ENCODE data around the gene SPRR2A.
"Not testable (repeated sequence)": the region's sequence is repeated elsewhere in the genome, so short reads cannot be mapped to it uniquely, and the experiment has no call there.

The SPRR2A gene

GRCh38 chr1:153032073-153032472 lies 25.2 kb downstream of the SPRR2A start:
- no peak for TF ChIP-seq CTCF (IDR thresholded peaks at IDR 0.05; ENCODE audit: low read depth, low read length)
- no peaks in the 10 kb centered on the region for H3K27me3 ChIP-seq
- H3K4me3 ChIP-seq (ENCODE audit: low read depth, low read length): no peak overlapping the region
- H3K9me3 ChIP-seq: no peaks in the 10 kb centered on the region
- no peak for DNase-seq
- no peaks in the 10 kb centered on the region for H3K4me1 ChIP-seq
- no peaks in the 10 kb centered on the region for H3K36me3 ChIP-seq

GRCh38 chr1:153030895-153031294 lies 26.4 kb downstream of the SPRR2A start, which contains the start of gene SPRR1B:
TSS of gene SPRR1B (plus strand) at chr1:153031203. CDS start at chr1:153032346, 1,143 bp downstream.
- no peak for TF ChIP-seq CTCF (IDR thresholded peaks at IDR 0.05; ENCODE audit: low read depth, low read length)
- Histone ChIP-seq H3K36me3 (no peaks in the 10 kb centered on the region), H3K27me3 (no peaks in the 10 kb centered on the region), H3K9me3 (no peaks in the 10 kb centered on the region), H3K4me1 (no peaks in the 10 kb centered on the region), H3K4me3 (ENCODE audit: low read depth, low read length) (no peak within 1 kb of the TSS)
- DNase-seq: no peak

DNA sequence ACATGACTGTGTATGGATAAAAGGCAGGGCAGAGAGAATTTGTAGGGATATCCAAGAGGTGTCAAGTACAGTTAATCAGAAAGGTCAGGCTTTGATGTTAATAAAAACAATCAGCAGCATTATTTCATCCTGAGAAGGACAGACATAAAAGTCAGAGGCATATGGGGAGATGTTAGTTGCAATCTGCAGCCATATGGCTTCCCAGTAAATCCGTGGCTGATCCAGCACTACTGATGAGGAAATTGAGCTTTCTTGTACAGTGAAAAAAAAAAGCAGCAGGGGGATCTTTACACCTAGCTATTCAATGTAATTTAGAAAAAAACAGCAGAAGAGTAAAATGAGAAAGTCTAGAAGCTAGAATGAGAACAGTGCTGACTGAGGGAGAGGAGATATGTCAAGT lies 28.5 kb downstream of the SPRR2A start:
- H3K36me3 ChIP-seq: no peaks in the 10 kb centered on the region
- no peak for TF ChIP-seq CTCF (IDR thresholded peaks at IDR 0.05; ENCODE audit: low read depth, low read length)
- no peak overlapping the region for H3K4me3 ChIP-seq (ENCODE audit: low read depth, low read length)
- no peaks in the 10 kb centered on the region for H3K9me3 ChIP-seq
- DNase-seq: no peak
- H3K4me1 ChIP-seq: no peaks in the 10 kb centered on the region
- H3K27me3 ChIP-seq: no peaks in the 10 kb centered on the region

DNA sequence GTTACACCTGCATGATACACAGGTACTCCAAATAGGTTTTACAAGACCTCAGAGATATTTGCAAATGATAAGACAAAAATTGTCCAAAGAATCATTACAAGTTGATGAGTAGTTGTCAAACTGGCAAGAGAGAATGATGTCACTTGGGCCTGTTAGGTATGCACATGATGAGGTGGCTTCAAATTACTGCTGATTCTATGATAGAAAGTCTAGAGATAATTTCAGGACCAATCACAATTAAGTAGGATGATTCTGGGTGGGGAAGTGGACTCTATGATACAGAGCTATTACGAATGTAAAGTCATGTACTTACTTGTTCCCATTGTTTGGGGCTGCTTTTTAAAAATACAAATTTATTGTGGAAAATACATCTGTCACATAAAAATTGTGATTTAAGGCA lies 31.5 kb downstream of the SPRR2A start:
- TF ChIP-seq CTCF (IDR thresholded peaks at IDR 0.05; ENCODE audit: low read depth, low read length): no peak
- no peak overlapping the region for H3K4me3 ChIP-seq (ENCODE audit: low read depth, low read length)
- no peaks in the 10 kb centered on the region for H3K9me3 ChIP-seq
- DNase-seq: no peak
- H3K4me1 ChIP-seq: no peaks in the 10 kb centered on the region
- H3K27me3 ChIP-seq: no peaks in the 10 kb centered on the region
- H3K36me3 ChIP-seq: no peaks in the 10 kb centered on the region

DNA sequence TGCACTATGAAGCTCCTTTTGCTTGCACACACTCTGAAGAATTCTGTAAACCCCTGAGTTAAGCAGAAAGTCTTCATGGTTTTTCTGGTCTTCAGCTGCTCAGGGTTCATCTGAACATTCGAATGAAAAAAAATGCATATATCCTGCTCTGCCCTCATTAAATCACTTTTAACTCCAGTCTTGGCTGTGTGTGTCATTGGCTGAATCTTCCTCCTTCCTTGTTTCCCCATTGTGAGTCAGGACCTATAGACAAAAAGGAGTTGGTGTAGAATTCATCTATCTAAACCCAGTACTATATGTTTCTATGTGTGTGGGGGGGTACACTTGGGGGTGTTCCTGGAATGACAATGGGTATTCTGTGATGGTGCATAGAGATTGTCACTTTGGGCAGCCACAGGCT lies 32.9 kb downstream of the SPRR2A start:
- no peaks in the 10 kb centered on the region for H3K27me3 ChIP-seq
- H3K4me3 ChIP-seq (ENCODE audit: low read depth, low read length): no peak overlapping the region
- H3K9me3 ChIP-seq: no peaks in the 10 kb centered on the region
- TF ChIP-seq CTCF (IDR thresholded peaks at IDR 0.05; ENCODE audit: low read depth, low read length): no peak
- no peak for DNase-seq
- H3K4me1 ChIP-seq: no peaks in the 10 kb centered on the region
- no peaks in the 10 kb centered on the region for H3K36me3 ChIP-seq

DNA sequence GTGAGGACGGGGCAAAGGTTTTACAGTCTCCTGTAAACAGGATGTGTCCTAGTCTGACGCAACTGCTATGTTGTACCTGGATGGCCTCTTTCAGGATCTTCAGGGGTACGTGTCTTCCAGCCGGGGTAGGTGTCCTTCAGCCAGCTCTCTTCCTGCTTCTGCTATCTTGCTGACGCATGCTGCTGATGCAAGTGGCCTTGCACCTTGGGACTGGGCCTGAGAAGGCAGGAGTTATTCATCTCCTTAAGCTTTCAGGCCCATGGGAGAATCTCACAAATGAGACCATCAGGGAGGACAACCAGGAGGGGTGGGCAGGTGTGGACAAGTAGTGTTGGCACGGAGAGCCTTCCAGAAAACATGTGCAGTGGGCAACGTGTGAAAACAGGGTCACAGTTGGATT lies 34.2 kb downstream of the SPRR2A start:
- H3K27me3 ChIP-seq: no peaks in the 10 kb centered on the region

DNA sequence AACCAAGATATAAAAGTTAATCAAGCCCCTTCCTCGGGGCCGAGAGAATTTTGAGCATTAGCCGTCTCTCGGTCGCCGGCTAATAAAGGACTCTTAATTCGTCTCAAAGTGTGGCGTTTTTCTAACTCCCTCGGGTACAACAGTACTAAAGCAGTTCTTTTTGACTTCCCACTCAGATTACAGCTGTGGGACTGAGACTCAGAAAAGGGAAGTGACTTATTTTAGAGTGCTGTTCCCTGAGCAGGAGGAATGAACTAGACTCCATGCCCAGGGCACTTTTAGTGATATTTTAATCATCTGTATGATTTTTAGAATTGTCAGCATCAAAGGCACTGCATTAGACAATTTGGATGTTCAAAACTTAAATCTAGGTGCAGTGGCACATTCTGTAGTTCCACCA lies 35.0 kb downstream of the SPRR2A start:
- not testable (repeated sequence) for H3K9me3 ChIP-seq; DNase-seq; H3K4me1 ChIP-seq; H3K4me3 ChIP-seq (ENCODE audit: low read depth, low read length); H3K36me3 ChIP-seq; H3K27me3 ChIP-seq

More for the DNA sequence above, 34.2 kb downstream of the SPRR2A start:
- no peak overlapping the region for H3K4me3 ChIP-seq (ENCODE audit: low read depth, low read length)
- no peaks in the 10 kb centered on the region for H3K4me1 ChIP-seq
- no peaks in the 10 kb centered on the region; the same call in 1 of the 2 replicates for H3K9me3 ChIP-seq
- no peak for DNase-seq
- H3K36me3 ChIP-seq: no peaks in the 10 kb centered on the region
- TF ChIP-seq CTCF (IDR thresholded peaks at IDR 0.05; ENCODE audit: low read depth, low read length): no peak

DNA sequence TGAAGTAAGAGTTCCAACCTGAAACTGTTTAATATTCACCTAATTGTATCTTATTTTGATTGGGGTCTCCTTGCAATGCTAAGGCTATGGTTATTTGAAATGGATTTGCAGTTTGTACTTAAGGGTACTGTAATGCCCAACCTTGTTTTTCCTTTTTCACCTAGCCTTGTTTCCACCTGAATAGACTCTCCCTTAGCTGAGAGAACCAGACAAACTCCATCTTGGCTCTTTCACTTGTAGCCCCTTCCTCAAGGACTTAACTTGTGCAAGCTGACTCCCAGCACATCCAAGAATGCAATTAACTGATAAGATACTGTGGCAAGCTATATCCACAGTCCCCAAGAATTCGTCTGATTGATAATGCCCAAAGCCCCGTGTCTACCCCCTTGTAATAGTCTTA lies 35.5 kb downstream of the SPRR2A start:
- not testable (repeated sequence) for H3K4me1 ChIP-seq; H3K36me3 ChIP-seq; H3K4me3 ChIP-seq (ENCODE audit: low read depth, low read length); H3K27me3 ChIP-seq; H3K9me3 ChIP-seq; DNase-seq

GRCh38 chr1:153011235-153011758 lies 46.0 kb downstream of the SPRR2A start:
- H3K36me3 ChIP-seq; H3K4me3 ChIP-seq (ENCODE audit: low read depth, low read length); DNase-seq; H3K9me3 ChIP-seq; H3K27me3 ChIP-seq; H3K4me1 ChIP-seq: not testable (repeated sequence)
